Measurements from ENCODE around the gene LMO3.
A peak's percentile ranks its signal among the peaks of the same experiment; 100 is the strongest.

The LMO3 gene

GRCh38 chr12:16599081-16599480 is 6.9 kb downstream of the LMO3 start:
- DNase-seq, result no peak

GRCh38 chr12:16594797-16595196 is 11.2 kb downstream of the LMO3 start:
- DNase-seq, result no peak

DNA sequence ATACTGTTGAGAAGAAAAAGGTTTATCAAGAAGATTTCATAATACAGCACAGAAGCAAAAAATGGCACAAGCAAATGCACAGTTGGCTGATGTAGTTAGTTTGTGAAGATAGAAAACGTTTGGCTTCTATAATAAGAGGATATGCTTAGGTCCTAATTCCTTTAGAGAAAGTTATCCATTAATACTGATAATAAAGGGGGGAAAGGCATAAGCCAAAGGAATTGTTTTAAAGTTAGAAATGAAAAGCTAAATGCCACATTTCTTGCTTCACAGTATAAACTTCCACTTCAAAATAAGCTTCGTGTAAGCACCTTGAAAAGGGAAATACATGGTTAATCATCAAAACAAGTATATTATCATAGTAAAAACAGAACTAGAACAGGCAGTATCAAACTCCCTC is 12.4 kb downstream of the LMO3 start:
- DNase-seq, result no peak

DNA sequence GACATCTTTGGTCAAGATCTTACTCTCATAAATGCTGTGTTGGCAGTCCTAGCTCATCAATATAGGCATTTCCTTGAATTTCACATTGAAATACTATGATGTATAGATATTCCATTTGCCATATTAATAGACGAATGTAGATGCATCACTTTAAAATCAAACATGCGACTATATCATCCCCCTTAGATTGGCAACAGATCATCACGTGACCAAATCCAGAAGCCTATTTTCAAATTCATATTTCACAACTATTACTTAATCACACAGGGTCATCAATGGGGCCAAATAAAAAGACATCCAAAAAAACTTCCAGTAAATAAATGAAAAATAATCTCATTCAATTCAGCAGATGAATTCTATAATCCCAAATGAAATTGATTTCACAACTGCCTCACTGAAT is 15.3 kb downstream of the LMO3 start:
- no peak for DNase-seq

- DNase-seq, result no peak
These were observed 17.1 kb downstream of the LMO3 start for GRCh38 chr12:16588812-16589211.

GRCh38 chr12:16587514-16587913 is 18.4 kb downstream of the LMO3 start:
- no peak for DNase-seq

GRCh38 chr12:16587110-16587453 is 18.9 kb downstream of the LMO3 start:
- DNase-seq, result no peak

- peak in 1 of 2 donors; percentile 27 for DNase-seq
These were observed 19.4 kb downstream of the LMO3 start for GRCh38 chr12:16586350-16587109.

DNA sequence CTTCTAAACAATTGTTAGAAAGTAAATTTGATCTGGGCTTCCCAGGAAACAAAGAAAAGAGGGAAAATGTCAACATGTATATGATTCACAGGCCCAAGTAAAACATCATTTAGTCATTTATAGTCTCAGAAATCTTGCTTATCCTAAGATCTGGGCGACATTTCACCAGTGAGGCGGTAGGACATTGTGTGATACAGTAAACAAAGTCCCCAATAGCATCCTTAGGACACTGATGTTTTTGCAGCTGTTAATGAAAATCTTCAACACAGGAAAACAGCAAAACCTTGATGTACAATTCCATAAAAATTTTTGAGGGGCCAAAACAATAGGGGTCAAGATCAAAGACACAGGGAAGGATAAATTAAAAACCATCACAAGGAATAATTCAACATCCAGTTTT is 20.2 kb downstream of the LMO3 start:
- no peak for DNase-seq

DNA sequence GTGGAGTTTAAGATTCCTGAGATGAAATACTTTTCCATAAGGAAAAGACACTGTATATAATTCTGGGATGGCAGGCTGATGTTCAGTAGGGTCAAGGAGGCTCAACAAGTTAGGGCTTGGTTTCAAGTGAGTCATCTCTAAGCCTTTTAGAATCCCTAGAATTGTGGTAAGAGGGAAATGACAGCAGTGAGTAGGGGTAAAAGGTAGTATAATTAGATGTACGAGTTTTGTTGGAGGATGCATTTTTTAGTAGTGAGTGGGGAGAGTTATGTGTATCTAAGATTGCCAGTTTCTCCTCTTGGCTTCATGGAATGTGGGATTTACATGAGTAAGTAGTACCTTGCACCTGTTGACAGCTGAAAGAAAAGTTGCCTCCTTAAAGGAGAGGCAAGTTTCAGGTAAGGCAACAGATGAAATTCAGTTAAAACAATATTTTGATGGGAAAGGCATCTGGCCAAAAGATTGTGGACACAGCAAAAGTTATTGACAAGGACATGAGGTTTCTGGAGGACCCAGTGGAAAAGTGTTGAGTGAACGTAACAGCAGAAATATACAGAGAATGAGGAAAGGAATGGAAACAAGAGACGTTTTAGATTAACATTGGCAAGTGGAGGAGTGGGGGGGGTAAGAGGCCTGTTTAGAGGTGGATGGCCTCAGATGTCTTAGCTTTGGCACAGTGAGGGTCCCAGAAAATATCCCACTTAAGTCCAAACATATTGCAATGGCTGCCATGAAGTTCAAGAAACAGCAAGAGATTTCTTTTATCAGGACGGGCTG is 21.8 kb downstream of the LMO3 start:
- DNase-seq, result no peak

GRCh38 chr12:16581416-16581815 is 24.5 kb downstream of the LMO3 start:
- DNase-seq, result no peak

DNA sequence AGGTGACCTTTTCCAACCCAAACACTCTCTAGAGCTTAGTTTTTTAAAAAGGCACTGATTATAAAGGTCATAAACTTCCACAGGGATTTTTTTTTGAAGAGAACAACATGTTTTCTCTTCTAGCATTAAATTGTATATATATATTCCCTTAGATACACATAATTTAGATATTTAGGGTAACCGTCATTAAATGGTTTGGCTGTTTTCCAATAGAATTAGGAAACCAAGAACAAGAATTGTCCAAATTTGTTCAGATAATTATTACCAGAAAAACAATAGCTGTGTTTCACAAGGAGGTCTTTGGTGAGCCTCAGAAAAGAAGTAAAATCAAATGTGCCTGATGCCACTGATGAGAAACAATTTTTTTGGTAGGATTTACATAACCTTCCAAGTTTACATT is 26.9 kb downstream of the LMO3 start:
- no peak for DNase-seq

DNA sequence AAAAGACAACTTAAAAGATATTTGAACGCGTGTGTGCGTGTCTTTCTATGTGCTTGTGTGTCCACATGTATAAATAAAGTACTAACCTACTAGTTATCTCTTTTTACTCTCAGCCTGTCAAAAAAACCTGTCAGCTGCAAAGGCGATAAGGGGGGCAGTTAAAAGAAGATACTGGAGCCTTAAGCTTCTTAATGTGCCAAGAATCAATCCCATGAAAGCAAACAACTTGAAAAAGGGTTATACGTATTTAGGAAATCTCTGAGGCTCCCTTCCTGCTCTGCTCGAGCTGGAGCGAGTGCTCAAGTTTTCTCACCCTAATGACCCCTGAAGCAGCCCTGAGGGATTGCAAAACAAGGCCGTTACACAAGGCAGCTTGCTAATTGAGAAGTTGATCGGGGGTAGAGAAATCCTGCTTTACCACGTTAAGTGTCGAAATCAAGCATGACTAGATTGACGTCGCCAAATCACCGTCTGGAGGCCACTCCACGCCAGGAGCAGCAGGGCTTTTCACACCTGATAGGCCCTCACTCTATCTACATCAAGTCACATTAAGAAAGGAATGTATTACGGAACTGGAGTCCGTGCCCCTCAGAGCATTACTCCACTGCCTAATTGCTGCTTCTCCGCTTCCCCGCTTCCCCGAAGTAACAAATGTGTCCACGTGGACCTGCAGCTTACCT is 32.4 kb downstream of the LMO3 start:
- no peak for DNase-seq

- DNase-seq, result no peak
These were observed 37.1 kb downstream of the LMO3 start for GRCh38 chr12:16568873-16569272.

GRCh38 chr12:16564675-16565074 is 41.3 kb downstream of the LMO3 start:
- DNase-seq, result no peak

DNA sequence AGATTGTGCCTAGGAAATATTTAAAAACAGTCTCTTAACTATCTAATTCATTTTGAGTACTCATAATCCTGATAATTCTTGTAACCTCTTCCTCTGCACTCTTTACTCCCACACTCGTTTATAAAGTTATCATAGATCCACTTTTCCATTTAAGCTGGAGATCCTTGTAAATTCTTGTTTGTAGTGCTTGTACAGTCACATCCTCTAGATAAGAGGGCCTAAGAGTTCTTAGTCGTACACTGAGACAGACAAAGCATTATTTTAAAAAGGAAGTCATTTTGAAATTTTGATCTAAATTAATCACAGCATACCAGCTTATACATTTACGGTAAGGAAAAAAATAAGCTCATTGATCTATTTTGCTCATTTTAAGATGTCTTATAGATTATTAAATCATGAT is 42.5 kb downstream of the LMO3 start:
- no peak for DNase-seq

DNA sequence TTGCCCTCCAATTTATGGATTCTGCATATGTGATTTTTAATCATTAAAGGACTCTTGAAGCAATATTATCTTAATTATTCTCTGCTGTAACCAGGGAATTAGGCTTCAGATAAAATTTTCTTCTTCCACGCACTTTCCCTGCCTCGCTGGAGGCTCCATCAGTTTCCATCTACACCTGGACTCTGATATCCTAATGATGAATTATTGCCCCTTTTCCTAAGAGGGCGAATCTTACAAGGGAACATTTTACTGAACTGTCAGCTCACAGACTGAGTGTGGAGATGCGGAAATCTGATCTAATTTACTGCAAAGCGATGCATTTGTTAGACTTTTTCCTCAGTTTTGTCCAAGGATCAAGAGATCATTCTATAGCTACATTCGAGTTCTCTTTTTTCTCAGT is 43.0 kb downstream of the LMO3 start:
- no peak for DNase-seq

GRCh38 chr12:16562435-16562834 is 43.5 kb downstream of the LMO3 start:
- DNase-seq, result no peak

DNA sequence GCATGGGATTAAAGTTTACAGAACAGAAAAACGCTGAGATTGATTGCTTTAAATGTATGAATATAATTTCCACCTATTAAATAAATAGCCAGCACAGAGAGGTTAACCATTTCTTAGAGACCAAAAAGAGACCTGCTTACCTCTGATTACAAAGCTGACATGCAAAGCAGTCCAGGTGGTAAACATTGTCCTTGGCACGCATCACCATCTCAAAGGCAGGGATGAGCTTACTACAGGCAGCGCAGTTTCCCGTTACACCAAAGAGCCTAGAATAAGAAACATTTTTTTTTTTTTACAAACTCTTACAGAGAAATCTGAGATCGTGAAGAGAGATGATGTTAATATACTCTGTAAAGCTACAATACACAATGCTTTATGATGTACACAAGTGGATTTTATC is 45.7 kb downstream of the LMO3 start:
- DNase-seq, result no peak

- DNase-seq, result no peak
These were observed 50.3 kb downstream of the LMO3 start for GRCh38 chr12:16555630-16556029.

DNA sequence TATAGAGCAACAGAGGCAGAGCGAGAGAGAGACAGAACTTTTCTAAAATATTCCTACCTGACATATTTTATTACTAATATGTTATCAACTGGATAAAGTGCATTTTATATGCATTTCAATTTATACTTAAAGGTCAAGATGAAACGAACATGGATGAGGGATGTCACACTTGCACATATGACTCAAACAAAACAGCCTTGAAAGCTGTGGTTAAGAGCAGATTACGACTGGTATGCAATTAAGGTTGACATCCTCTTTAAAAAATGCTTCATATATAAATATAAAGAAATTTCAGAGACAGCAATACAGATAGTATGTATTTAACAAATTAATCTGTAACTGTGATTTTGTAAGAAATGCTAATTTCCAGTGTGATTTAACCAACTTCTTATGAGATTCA is 52.5 kb downstream of the LMO3 start:
- no peak for DNase-seq

GRCh38 chr12:16552301-16552700 is 53.7 kb downstream of the LMO3 start:
- DNase-seq, result no peak

GRCh38 chr12:16545836-16546235 is 60.1 kb downstream of the LMO3 start:
- no peak for DNase-seq

DNA sequence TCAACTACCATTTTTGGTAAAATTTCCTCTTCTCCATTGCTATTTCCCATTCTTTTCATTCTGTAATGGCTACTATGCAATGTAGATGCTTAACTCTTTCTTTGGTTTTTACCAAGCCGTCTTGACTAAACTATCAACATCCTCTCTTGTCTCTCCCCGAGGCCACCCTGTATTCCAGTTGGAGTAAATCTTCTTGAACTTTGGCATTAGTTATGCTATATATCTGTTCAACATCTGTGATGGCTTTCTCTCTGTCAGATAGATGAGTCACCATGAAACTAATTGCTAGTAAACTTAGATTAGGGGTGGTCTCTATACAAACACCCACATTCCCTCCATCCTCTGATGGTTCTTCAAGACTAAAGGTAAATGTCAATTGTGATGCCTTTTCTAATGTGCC is 63.4 kb downstream of the LMO3 start:
- no peak for DNase-seq
